HG03575 (cell line): ENCODE results near the gene RNLS.

Experiments used
- ATAC-seq: cut with Tn5 transposase; IDR thresholded peaks from one replicate; pipeline ENCODE4 v1.9.1; 2021; ENCODE audit not compliant: unreplicated experiment, insufficient number of reproducible peaks, low FRiP score; ENCODE audit errors: extremely low read depth

Gene RNLS

DNA sequence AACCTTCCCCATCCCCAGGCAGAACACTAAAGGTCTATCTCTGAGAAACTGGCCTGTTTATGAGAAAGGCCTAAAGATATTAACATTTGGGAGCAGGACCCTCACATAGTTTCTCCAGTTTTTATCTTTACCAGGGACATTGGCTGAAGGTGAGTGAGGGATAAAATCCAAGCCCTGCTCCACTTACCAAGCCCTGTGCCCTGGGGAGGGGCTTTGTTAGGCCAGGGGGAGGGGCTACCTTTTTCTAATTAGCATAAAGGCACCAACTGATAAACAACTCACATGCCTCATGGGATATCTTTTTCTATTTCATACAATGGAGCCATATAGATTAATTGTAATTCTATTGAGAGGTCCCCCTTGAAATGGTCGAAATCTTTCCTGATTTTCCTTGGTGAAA, 55.9 kb downstream of the RNLS start:
- no peak for ATAC-seq

DNA sequence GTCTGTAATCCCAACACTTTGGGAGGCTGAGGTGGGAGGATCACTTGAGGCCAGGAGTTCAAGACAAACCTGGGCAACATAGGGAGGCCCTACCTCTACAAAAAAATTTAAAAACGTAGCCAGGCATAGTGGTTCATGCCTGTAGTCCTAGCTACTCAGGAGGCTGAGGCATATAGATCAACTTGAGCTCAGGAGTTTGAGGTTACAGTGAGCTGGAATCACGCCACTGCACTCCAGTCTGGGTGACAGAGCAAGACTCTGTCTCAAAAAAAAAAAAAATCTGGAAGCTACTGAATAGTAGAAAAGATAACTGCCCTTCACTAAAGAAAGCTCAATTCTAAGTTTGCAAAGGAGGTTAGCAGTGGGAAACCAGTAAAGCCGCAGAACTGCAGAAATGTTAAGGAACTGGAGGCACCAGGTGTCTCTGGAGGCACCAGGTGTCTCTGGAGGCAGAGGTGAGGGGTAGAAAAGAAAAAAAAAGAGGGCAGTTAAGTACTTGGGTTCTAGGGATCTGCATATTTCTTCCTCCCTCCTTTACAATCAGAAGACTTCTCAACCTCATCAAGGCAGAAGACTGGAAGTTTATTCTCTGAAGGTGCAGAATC, 56.5 kb downstream of the RNLS start:
- ATAC-seq: no peak

DNA sequence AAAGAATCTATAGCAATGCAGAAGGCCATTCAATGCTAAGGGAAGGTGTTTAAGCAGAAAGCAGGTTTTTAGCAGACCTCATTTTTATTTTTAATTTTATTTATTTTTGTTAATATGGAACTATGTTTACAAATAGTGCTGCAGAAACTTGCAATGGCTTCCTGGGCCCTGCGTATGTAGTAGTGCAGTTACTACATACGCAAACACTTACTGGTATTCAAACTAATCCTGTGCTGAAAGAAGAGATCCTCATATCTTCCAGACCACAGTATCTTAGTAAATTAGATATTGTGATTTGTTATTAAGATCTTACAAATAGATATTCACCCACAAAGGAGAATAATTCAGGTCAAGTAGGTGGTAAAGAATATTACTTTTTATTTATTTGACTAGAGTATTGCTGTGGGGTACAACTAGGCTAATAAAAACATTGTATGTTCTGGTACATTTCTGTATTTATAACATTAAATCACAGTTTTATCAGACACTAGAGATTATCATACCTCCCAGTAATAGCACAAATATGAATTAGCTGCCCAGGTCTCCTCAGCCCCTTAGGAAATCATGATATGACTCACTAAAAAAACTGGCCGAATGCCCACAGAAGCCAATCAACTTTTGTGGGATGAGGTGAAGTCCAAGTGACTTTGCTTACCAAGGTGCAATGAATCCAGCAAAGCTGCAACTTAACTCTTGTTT, 57.6 kb downstream of the RNLS start:
- ATAC-seq: no peak

DNA sequence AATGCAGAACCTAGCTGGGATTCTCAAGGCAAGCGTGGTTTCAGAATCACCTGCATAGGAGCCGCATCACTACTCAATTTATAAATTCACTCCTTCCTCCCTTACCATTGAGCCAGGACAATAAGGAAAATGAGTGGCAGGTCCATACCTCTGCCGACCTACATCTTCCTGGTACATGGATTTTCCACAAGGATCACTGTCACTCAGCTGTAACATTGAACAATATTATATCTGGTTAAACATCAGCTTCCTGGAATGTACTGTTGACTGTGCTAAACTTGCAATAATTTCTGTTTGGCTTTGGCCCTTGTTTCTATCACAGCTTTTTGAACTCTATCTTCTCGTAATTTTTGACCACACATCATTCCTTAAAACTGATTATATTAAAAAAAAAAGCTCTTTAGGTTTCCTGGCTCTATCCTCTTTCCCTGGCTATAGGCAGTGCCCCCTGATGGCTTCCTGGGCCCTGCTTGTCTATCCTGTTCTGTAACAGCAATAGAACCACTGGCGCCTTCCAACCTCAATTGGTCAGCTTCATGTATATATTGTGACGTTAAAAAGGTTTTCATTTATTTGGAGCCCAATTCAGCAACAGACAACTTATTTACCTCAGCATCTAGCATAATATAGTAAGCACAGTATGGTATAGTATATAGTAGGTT, 59.2 kb downstream of the RNLS start:
- no peak for ATAC-seq

DNA sequence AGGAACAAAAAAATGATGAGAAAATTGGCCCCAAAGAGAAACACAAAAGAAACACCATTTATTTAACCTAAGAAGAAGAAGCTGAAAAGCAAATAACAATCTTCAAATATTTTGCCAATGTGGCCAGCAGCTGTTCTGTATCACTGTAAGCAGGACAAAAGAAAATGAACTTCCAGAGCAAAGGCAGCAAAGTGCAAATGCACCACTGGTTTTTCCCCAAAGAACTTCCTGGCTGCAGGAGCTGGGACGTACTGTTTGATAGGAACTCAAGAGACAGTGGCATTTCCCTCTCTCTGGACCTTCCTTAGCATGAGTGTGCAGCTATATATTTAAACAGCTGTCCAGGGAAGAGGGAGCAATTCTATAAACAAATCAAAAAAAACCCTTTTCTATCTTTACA, 60.4 kb downstream of the RNLS start:
- no peak for ATAC-seq

DNA sequence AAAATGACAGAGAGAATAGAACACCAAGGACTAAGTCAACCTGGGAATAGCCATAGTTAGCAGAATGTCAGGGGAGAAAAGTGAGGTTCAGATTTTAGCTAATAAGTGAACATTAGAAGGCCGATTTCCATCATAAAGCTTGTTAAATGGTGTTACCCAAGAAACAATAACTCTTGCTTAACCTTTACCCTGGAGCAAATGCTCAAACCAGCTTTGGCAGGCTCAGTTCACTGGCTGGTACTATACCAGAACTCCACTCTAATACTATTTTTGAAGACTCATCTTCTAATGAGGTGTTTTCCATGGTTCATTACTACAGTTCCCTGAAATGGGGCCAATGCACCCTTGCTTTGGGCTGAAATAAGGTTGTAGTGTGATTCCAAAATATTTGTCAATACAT, 61.3 kb downstream of the RNLS start:
- no peak for ATAC-seq

DNA sequence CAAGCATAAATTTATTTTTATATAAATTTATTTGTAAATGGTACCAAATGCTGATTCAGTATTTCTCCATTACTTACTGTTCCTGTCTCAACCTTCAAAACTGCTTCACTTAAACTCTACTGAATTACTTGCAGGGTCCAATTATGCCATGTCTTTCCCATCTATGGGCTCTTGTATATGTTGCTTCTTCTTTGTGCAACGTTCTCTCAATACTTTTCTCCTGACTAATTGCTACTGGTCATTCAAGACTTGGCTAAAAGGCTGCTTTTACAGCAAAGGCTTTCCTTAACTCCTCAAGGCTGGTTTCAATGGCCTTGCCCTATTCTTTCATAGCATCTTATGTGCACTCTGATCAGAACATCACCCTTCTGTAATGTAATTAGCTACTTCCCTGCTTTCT, 67.9 kb downstream of the RNLS start:
- ATAC-seq: no peak

DNA sequence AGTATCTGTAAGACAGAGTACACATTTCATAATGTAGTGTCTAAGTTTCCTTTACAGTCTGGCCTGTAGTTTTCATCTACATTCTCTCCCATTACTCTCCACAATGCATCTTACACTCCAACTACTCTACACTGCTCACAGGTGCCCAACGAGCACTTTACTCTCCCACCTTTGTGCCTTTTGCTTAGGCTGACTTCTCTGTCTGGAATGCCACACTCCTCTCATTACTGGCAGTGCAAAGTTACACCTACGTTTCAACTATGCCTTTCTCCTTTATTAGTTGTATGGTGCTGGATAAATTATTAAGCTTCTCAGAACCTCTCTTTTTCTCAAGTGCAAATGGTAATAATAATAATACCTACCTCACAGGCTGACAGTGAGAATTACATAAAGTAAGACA, 70.5 kb downstream of the RNLS start:
- ATAC-seq: no peak

DNA sequence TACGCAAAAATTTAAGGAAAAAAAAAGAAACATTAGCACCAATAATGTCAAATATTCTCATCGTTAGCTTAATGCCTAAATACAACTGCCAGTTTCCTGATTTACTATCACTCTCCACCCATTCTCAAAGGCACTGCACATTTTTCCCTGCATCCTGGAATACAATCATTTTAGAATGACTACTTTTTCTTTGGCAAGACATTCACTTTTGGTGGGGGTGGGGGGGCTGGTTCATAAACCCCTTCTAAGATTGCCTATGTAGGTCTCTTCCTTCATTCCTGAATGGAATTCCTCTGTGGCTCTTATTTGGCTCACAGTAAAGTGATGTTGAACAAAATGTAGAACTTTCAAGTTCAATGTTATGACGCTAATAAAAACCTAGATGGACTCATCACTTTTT, 74.3 kb downstream of the RNLS start:
- ATAC-seq: no peak

DNA sequence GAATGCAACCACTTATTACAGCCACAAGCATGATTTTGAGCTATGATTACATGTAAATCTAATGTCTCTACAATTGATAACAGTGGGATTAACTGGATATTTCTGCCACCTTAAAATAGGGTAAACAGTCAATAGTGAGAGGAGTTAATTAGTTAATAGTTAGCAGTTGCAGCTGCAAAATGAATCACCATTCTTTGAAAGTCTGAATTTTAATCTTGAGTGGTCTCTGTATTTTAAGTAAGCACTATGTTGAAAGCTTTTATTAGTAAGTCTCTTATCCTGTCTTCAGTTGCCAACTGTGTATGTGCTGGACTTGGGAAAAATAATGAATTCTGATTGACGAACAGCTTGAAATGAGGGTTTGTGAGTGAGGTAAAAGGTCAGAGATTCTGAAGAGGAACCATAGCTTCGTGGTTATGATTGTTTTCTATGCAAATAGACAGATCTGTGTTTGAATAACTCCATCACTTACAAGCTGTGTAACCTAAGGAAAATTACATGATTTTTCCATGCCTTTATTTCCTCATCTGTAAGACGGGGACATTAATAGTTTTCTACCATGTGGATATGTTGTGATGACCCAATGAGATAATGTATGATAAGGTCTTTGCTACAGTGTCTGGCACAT, 75.2 kb downstream of the RNLS start:
- ATAC-seq: no peak

DNA sequence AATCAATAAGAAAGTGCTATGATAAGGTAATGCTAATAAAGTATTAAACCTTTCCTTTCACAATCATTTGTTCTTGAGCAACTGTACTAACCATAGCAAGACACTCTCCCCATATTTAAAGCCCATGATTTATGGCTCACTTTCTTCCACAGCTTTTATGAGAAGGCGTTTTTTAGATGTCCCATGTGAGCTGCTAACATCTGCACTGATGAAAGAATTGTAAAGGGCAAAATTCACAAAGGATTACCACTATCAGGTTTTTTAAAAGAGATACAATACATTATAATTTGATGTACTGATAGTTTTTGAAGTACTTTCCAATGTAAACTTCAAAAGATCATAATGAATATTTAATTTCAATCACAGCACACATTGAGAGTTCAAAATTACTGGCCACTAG, 75.7 kb downstream of the RNLS start:
- ATAC-seq: no peak

DNA sequence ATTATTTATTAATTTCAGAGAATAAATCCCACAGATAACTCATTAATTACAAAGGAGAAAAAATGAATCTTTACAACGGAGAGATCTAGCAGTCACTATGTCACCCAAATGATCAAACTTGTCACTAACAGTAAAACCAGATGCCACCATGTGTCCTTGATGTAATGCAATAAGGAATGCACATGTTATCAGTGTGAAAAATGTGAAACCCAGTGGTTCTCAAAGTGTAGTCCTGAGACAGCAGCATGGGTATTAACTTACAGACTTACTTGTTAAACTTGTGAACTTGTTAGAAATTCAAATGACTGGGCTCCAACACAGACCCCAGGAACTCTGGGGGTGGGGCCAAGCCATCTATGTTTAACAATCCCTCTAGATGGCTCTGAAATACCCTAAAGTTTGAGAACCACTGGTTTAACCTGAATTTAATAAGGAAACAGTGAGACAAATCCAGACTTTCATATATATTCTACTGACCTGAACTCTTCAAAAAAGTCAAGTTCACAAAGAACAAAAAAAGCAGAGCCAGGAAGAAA, 77.4 kb downstream of the RNLS start:
- ATAC-seq: no peak

DNA sequence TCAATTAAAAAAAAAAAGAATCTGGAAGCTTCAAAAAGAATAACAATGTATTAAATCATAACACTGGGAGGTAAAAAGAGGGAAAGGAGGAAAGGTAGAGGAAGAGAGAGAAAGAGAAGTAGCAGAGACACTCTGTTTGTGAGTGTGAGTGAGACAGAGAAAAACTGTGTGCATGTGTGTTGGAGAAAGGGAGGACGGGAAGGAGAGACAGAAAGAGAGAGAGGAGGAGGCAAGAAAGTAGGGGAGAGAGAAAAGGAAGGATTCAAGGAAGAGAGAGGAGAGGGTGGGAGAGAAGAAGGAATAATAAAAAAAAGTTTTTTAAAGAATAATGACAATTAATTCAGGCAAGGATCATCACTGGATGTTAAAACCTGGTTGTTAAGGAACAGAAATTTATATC, 77.9 kb downstream of the RNLS start:
- no peak for ATAC-seq

DNA sequence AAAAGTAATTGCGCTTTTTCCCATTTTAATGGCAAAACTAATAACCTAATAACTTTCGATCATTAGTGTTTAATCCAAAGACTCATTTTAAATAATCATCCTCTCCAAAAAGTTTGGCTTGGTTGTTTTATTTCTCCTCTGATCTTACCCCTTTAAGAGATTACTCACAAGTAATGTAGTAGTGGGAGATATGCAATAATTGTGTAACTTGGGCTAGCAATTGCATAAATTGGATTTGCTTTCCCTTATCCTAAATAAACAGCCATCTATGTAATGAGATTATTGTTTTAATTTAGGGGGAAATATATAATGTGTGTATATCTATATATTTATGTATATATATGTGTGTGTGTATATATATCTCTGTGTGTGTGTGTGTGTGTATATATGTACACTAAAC, 82.5 kb downstream of the RNLS start:
- no peak for ATAC-seq

DNA sequence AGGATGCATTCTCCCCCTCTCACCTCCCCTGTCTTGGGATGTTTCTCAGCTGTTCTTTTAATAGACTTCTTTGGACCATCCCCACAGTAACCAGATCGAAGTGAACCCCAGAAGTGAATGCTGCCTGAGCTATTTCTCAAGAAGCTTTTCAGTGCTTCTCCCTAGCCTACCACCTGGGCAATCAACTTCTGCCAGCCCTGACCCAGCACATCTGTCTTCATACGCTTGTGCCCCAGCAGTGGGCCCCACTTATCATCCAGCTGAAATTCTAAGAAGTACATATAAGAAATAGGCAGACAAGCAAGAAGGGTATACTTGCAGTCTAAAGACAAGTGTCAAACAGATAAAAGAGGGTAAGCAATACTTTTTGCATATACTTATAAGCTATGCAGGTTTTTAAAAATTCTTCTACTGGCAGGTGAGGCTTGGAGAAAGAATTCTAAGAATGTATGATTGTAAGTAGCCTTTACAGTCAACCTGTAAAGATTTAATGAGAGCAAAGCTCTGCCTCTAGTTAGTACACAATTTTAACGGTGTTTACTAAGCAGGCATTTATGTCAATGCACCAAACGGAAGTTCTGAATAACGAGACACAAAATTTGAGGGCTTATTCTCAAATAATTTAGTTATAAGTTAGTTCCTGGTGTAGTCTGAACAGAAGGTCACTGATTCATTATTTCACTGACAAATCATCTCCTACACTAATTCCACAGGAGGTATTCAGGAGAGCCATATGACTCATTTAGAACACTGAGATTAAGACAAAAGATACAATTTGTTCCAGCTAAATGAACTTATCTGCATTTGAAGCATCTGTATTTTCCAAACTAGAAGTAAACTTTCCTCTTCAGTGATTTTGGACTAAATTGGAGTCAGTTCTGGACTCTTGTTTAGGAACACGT, 83.3 kb downstream of the RNLS start:
- ATAC-seq: no peak

DNA sequence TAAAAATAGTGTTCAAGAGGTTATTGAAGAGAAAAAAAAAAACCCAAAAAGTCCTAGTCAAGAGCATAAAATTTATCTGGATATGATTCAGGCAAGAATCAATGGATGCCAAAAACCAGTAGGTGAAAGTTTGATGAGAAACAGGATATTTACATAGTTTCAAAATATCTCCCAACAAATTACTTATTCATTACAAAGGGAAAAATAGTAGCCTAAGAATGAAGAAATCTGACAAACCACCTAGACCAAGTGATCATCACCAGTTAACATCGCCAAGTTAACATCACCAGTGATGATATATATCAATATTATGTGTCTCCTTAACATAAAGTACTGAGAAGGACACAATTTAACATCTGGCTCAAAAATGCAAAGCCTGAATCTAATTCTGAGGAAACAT, 85.2 kb downstream of the RNLS start:
- ATAC-seq: no peak

DNA sequence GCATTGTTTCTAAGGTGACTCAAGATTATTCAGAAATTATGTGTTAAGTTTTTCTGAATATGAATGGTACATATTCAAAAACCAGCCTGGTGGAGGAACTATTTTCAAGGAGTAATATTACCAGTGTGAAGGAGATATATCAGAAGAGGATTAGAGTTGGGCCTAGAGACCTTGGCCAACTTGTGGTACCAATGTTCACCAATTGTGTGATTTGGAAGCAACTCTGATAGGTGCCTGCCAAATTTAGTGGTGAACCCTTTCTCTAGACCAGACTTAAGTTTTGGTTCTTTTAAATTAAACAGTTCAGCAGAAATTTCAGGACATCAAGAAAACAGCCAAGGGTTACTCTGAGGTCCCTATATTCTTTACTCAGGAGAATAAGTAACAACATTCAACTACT, 88.6 kb downstream of the RNLS start:
- no peak for ATAC-seq

DNA sequence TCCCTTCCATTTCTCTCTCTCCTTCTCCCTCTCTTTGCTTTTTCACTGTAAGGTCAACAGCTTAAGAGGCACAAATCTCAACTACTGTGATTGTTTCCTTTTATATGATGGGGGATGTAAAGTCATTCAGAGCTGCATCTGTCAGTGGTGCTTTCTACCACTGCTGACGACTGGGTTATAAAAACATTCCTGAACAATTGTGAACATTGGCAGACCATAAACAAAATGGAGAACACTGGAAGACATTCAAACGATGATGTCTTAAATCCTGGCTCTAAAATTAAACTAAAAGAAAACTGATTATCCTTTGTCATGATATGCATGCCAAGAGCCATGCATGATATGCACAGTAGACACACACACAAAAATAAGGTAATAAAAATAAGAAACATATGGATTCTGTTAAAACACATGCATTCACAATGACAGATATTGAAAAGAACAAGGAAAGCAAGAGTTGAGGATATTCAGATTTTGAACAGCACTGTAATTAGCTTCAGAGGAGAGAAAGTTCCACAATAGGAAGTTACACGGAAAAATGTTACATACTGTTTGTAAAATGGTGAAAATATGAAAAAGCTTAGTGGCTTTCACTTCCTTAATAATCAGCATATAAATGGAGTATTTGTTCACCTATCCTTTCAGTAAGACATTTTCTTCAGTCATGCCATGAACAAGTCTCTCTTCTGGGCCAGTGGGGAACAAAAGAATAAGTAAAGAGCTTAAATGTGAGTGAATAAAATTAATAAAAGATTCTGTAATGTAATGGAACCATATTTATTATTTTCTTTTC, 89.2 kb downstream of the RNLS start:
- no peak for ATAC-seq
